ENCODE measurements around the gene TSPAN18. TPM values are rescaled to one million over a fixed set of nuclear protein-coding genes. Genes with fewer than 3 reads are reported as not detected.

The TSPAN18 gene
- total RNA-seq, 2 experiments from 2014 or later = not detected

GRCh38 chr11:44709966-44710365 lies 16.8 kb upstream of the TSPAN18 start:
- H3K27ac ChIP-seq (ENCODE audit: low read depth, low read length, poor library complexity, severe bottlenecking) = no peak overlapping the region
- no peaks in the 10 kb centered on the region for H3K9me2 ChIP-seq (ENCODE audit: insufficient read depth, low read length)
- no TSS peak for BruUV-seq (replicated peaks)
- H3K36me3 ChIP-seq (ENCODE audit: insufficient read depth, low read length) = no peaks in the 10 kb centered on the region
- no peak for DNase-seq (ENCODE audit: low spot score)
- H3K4me1 ChIP-seq (ENCODE audit: insufficient read depth, low read length, poor library complexity, severe bottlenecking) = no peaks in the 10 kb centered on the region
- no peaks in the 10 kb centered on the region for H3K79me2 ChIP-seq (ENCODE audit: insufficient read depth, low read depth, low read length)
- ChIA-PET POLR2A (no interaction called here), CTCF (ENCODE audit: unreplicated experiment) (no interaction called here)
- H3K4me2 ChIP-seq (ENCODE audit: low read length) = no peak overlapping the region
- TF ChIP-seq EZH2phosphoT487 (IDR thresholded peaks at IDR 0.05; ENCODE audit: borderline replicate concordance, low read depth, low read length) (no peak), CTCF (conservative IDR thresholded peaks at IDR 0.05; ENCODE audit: low read length) (no peak)
- H2AFZ ChIP-seq (ENCODE audit: low read length) = no peak overlapping the region
- no peak overlapping the region for H3K4me3 ChIP-seq (ENCODE audit: low read depth, low read length, poor library complexity, severe bottlenecking)
- no peaks in the 10 kb centered on the region for H4K20me1 ChIP-seq (ENCODE audit: insufficient read depth, low read length)
- intact Hi-C loops (cut with micrococcal nuclease; ENCODE audit: unreplicated experiment) = no loop called here
- H3K9me3 ChIP-seq (ENCODE audit: low read length) = no peaks in the 10 kb centered on the region

- Histone ChIP-seq H3K4me2 (ENCODE audit: low read length) (no peak overlapping the region), H2AFZ (ENCODE audit: low read length) (no peak overlapping the region), H3K4me1 (ENCODE audit: insufficient read depth, low read length, poor library complexity, severe bottlenecking) (no peaks in the 10 kb centered on the region), H4K20me1 (ENCODE audit: insufficient read depth, low read length) (no peaks in the 10 kb centered on the region), H3K9me2 (ENCODE audit: insufficient read depth, low read length) (no peaks in the 10 kb centered on the region), H3K9me3 (ENCODE audit: low read length) (no peaks in the 10 kb centered on the region), H3K4me3 (ENCODE audit: low read depth, low read length, poor library complexity, severe bottlenecking) (no peak overlapping the region), H3K79me2 (ENCODE audit: insufficient read depth, low read depth, low read length) (no peaks in the 10 kb centered on the region), H3K27ac (ENCODE audit: low read depth, low read length, poor library complexity, severe bottlenecking) (no peak overlapping the region), H3K36me3 (ENCODE audit: insufficient read depth, low read length) (no peaks in the 10 kb centered on the region)
- TF ChIP-seq EZH2phosphoT487 (IDR thresholded peaks at IDR 0.05; ENCODE audit: borderline replicate concordance, low read depth, low read length) (no peak), CTCF (conservative IDR thresholded peaks at IDR 0.05; ENCODE audit: low read length) (no peak)
- no TSS peak for BruUV-seq (replicated peaks)
- intact Hi-C loops (cut with micrococcal nuclease; ENCODE audit: unreplicated experiment) = no loop called here
- no peak for DNase-seq (ENCODE audit: low spot score)
- ChIA-PET POLR2A (no interaction called here), CTCF (ENCODE audit: unreplicated experiment) (no interaction called here)
Measured at GRCh38 chr11:44711113-44711786, 15.5 kb upstream of the TSPAN18 start.

DNA sequence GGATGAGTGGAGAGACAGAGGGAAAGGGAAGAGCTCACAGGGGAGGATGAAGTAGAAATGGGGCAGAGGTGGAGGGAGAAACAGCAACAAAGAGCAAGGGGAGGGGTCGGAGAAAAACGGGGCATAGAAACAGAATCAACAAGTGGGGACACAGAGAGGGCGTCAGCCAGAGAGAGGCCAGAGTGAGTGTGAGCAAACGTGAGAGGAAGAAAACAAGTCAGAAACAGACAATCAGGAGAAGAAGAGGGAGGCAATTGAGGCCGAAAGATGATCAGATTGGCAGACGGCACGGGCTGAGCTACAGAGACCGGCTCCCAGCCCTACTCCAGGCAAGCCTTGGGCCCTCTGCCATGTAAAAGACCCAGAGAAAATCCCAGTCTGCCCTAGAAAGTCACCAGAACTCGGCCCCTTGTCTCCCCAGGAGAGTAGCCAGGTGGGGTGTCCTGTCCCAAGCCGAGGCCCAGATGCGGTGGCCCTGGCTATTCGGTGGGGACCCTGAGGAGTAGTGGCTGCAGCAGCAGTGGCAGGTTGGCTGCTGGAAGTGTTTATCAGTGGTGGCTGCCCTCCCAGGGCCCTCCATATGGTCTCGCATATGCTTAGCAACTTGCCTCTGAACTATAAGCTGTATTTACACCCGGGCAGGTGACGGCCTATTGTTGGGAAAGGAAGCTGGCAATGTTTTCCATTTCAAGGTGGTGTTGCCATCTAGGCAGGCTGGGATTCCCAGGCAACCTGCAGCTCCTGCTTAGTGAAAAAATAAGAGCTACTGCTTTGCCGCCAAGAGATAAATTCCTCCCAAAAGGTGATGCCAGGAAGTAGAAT lies 14.8 kb upstream of the TSPAN18 start:
- H3K79me2 ChIP-seq (ENCODE audit: insufficient read depth, low read depth, low read length) = no peaks in the 10 kb centered on the region
- intact Hi-C loops (cut with micrococcal nuclease; ENCODE audit: unreplicated experiment) = no loop called here
- BruUV-seq (replicated peaks) = no TSS peak
- no peak overlapping the region for H3K4me2 ChIP-seq (ENCODE audit: low read length)
- POLR2A ChIA-PET = interaction anchor here (0.7 kb wide), 1 partner anchor 176 kb away, joined by 3 read pairs; no protein-coding TSS in a partner anchor
- no peak for DNase-seq (ENCODE audit: low spot score)
- H3K4me1 ChIP-seq (ENCODE audit: insufficient read depth, low read length, poor library complexity, severe bottlenecking) = no peaks in the 10 kb centered on the region
- no peak overlapping the region for H3K4me3 ChIP-seq (ENCODE audit: low read depth, low read length, poor library complexity, severe bottlenecking)
- H4K20me1 ChIP-seq (ENCODE audit: insufficient read depth, low read length) = no peaks in the 10 kb centered on the region
- CTCF ChIA-PET (ENCODE audit: unreplicated experiment) = no interaction called here
- H3K9me2 ChIP-seq (ENCODE audit: insufficient read depth, low read length) = no peaks in the 10 kb centered on the region
- no peak overlapping the region for H2AFZ ChIP-seq (ENCODE audit: low read length)
- no peak overlapping the region for H3K27ac ChIP-seq (ENCODE audit: low read depth, low read length, poor library complexity, severe bottlenecking)
- H3K36me3 ChIP-seq (ENCODE audit: insufficient read depth, low read length) = no peaks in the 10 kb centered on the region
- TF ChIP-seq CTCF (conservative IDR thresholded peaks at IDR 0.05; ENCODE audit: low read length) (no peak), EZH2phosphoT487 (IDR thresholded peaks at IDR 0.05; ENCODE audit: borderline replicate concordance, low read depth, low read length) (no peak)
- H3K9me3 ChIP-seq (ENCODE audit: low read length) = no peaks in the 10 kb centered on the region
